ENCODE measurements around the gene USP21.
A peak's percentile ranks its signal among the peaks of the same experiment; 100 is the strongest.

USP21 gene

GRCh38 chr1:161190962-161191521, 31.7 kb downstream of the USP21 start:
- H3K9ac ChIP-seq (ENCODE audit: insufficient read length) = no peak overlapping the region
- H3K9me3 ChIP-seq (ENCODE audit: low read depth, low read length) = no peaks in the 10 kb centered on the region
- no peak for DNase-seq (ENCODE audit: low read depth, low spot score)
- H3K27ac ChIP-seq = no peak overlapping the region
- H3K36me3 ChIP-seq (ENCODE audit: insufficient read depth, low read length) = peaks cover 54% of the 10 kb centered on the region
- H3K4me3 ChIP-seq = no peak overlapping the region
- TF ChIP-seq POLR2AphosphoS5 (IDR thresholded peaks at IDR 0.05; ENCODE audit: borderline replicate concordance, low read depth, low read length) = no peak
- no peak for TF ChIP-seq FOXP2 (optimal IDR thresholded peaks at IDR 0.05; ENCODE audit: control extremely low read depth, extremely low read length, insufficient read depth)
- TF ChIP-seq EZH2 (IDR thresholded peaks at IDR 0.05) = no peak

- H3K27ac ChIP-seq = no peak overlapping the region
- no peak for TF ChIP-seq EZH2 (IDR thresholded peaks at IDR 0.05)
- TF ChIP-seq POLR2AphosphoS5 (IDR thresholded peaks at IDR 0.05; ENCODE audit: borderline replicate concordance, low read depth, low read length) = no peak
- no peak for TF ChIP-seq FOXP2 (optimal IDR thresholded peaks at IDR 0.05; ENCODE audit: control extremely low read depth, extremely low read length, insufficient read depth)
- no peak for DNase-seq (ENCODE audit: low read depth, low spot score)
- no peaks in the 10 kb centered on the region for H3K9me3 ChIP-seq (ENCODE audit: low read depth, low read length)
- no peak overlapping the region for H3K9ac ChIP-seq (ENCODE audit: insufficient read length)
- H3K4me3 ChIP-seq = no peak overlapping the region
- peaks cover 60% of the 10 kb centered on the region for H3K36me3 ChIP-seq (ENCODE audit: insufficient read depth, low read length)
Observed at GRCh38 chr1:161191971-161192370, 32.7 kb downstream of the USP21 start.

GRCh38 chr1:161192476-161193465, 33.5 kb downstream of the USP21 start:
- no peak for DNase-seq (ENCODE audit: low read depth, low spot score)
- no peak overlapping the region for H3K9ac ChIP-seq (ENCODE audit: insufficient read length)
- H3K36me3 ChIP-seq (ENCODE audit: insufficient read depth, low read length) = peaks cover 60% of the 10 kb centered on the region
- H3K4me3 ChIP-seq = no peak overlapping the region
- no peaks in the 10 kb centered on the region for H3K9me3 ChIP-seq (ENCODE audit: low read depth, low read length)
- H3K27ac ChIP-seq = no peak overlapping the region
- TF ChIP-seq POLR2AphosphoS5 (IDR thresholded peaks at IDR 0.05; ENCODE audit: borderline replicate concordance, low read depth, low read length) = no peak
- TF ChIP-seq EZH2 (IDR thresholded peaks at IDR 0.05) = no peak

GRCh38 chr1:161193561-161194235, 34.4 kb downstream of the USP21 start:
- peaks cover 60% of the 10 kb centered on the region for H3K36me3 ChIP-seq (ENCODE audit: insufficient read depth, low read length)
- no peak overlapping the region for H3K27ac ChIP-seq
- TF ChIP-seq EZH2 (IDR thresholded peaks at IDR 0.05) (no peak), POLR2AphosphoS5 (IDR thresholded peaks at IDR 0.05; ENCODE audit: borderline replicate concordance, low read depth, low read length) (no peak), FOXP2 (optimal IDR thresholded peaks at IDR 0.05; ENCODE audit: control extremely low read depth, extremely low read length, insufficient read depth) (no peak)
- DNase-seq (ENCODE audit: low read depth, low spot score) = no peak
- no peak overlapping the region for H3K4me3 ChIP-seq
- H3K9ac ChIP-seq (ENCODE audit: insufficient read length) = no peak overlapping the region
- no peaks in the 10 kb centered on the region for H3K9me3 ChIP-seq (ENCODE audit: low read depth, low read length)

GRCh38 chr1:161195171-161195570, 35.9 kb downstream of the USP21 start:
- DNase-seq (ENCODE audit: low read depth, low spot score) = no peak
- H3K36me3 ChIP-seq (ENCODE audit: insufficient read depth, low read length) = peaks cover 60% of the 10 kb centered on the region
- H3K4me3 ChIP-seq = no peak overlapping the region
- H3K9ac ChIP-seq (ENCODE audit: insufficient read length) = no peak overlapping the region
- no peaks in the 10 kb centered on the region for H3K9me3 ChIP-seq (ENCODE audit: low read depth, low read length)
- H3K27ac ChIP-seq = no peak overlapping the region
- no peak for TF ChIP-seq FOXP2 (optimal IDR thresholded peaks at IDR 0.05; ENCODE audit: control extremely low read depth, extremely low read length, insufficient read depth)
- TF ChIP-seq POLR2AphosphoS5 (IDR thresholded peaks at IDR 0.05; ENCODE audit: borderline replicate concordance, low read depth, low read length) = no peak
- no peak for TF ChIP-seq EZH2 (IDR thresholded peaks at IDR 0.05)

GRCh38 chr1:161196111-161196510, 36.8 kb downstream of the USP21 start:
- DNase-seq (ENCODE audit: low read depth, low spot score) = no peak
- Histone ChIP-seq H3K9ac (ENCODE audit: insufficient read length) (peak overlapping the region; percentile 5), H3K9me3 (ENCODE audit: low read depth, low read length) (no peaks in the 10 kb centered on the region), H3K4me3 (peak overlapping the region; percentile 83), H3K27ac (no peak overlapping the region), H3K36me3 (ENCODE audit: insufficient read depth, low read length) (peaks cover 54% of the 10 kb centered on the region)
- TF ChIP-seq EZH2 (IDR thresholded peaks at IDR 0.05) (no peak), FOXP2 (optimal IDR thresholded peaks at IDR 0.05; ENCODE audit: control extremely low read depth, extremely low read length, insufficient read depth) (no peak), POLR2AphosphoS5 (IDR thresholded peaks at IDR 0.05; ENCODE audit: borderline replicate concordance, low read depth, low read length) (no peak)

GRCh38 chr1:161196521-161197451, 37.5 kb downstream of the USP21 start:
- no peak for DNase-seq (ENCODE audit: low read depth, low spot score)
- H3K36me3 ChIP-seq (ENCODE audit: insufficient read depth, low read length) = peaks cover 47% of the 10 kb centered on the region
- no peak for TF ChIP-seq EZH2 (IDR thresholded peaks at IDR 0.05)
- peak; percentile 18; the same call in 1 of the 2 replicates for TF ChIP-seq POLR2AphosphoS5 (IDR thresholded peaks at IDR 0.05; ENCODE audit: borderline replicate concordance, low read depth, low read length)
- H3K9ac ChIP-seq (ENCODE audit: insufficient read length) = peak overlapping the region; percentile 75
- H3K4me3 ChIP-seq = peak overlapping the region; percentile 83
- H3K27ac ChIP-seq = peak overlapping the region; percentile 34
- no peaks in the 10 kb centered on the region for H3K9me3 ChIP-seq (ENCODE audit: low read depth, low read length)
